Esophagus muscularis mucosa (tissue), 2 donors: ENCODE results near the gene ZMYND10.

Experiments used
- POLR2A ChIP-seq: fragments of 450-650 bp; IDR thresholded peaks from one replicate; pipeline ENCODE4 v1.6.1; 2017; ENCODE audit warnings: antibody characterized with exemption, moderate library complexity, mild to moderate bottlenecking, low read depth
- POLR2AphosphoS5 ChIP-seq, 2 donors: sonication (generic); formaldehyde crosslinking; IDR thresholded peaks; one replicate each; pipeline ENCODE4 v1.6.1; 2017; ENCODE audit warnings: antibody characterized with exemption in 2 of 2

GRCh38 chr3:50304601-50305000 lies 40.9 kb downstream of the ZMYND10 start:
- TF ChIP-seq POLR2AphosphoS5 (IDR thresholded peaks at IDR 0.05) = no peak
- no peak for TF ChIP-seq POLR2A
